C4-2B (cell line): ENCODE measurements around the gene BIK.

Experiments used
- ZFX ChIP-seq: fragments of 450-650 bp; IDR thresholded peaks from 2 replicates; pipeline ENCODE4 v1.6.1; 2017
- TF ChIP-seq, protein P1 (sequence below): fragments of 450-650 bp; conservative IDR thresholded peaks from 2 replicates; pipeline ENCODE4 v1.5.1; 2017; ENCODE audit warnings: mild to moderate bottlenecking

GRCh38 chr22:43085658-43086606, 24.6 kb upstream of the BIK start:
- TF ChIP-seq, protein P1, sequence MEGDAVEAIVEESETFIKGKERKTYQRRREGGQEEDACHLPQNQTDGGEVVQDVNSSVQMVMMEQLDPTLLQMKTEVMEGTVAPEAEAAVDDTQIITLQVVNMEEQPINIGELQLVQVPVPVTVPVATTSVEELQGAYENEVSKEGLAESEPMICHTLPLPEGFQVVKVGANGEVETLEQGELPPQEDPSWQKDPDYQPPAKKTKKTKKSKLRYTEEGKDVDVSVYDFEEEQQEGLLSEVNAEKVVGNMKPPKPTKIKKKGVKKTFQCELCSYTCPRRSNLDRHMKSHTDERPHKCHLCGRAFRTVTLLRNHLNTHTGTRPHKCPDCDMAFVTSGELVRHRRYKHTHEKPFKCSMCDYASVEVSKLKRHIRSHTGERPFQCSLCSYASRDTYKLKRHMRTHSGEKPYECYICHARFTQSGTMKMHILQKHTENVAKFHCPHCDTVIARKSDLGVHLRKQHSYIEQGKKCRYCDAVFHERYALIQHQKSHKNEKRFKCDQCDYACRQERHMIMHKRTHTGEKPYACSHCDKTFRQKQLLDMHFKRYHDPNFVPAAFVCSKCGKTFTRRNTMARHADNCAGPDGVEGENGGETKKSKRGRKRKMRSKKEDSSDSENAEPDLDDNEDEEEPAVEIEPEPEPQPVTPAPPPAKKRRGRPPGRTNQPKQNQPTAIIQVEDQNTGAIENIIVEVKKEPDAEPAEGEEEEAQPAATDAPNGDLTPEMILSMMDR = no peak
- TF ChIP-seq ZFX = no peak
